GM18526 (cell line): ENCODE results near the gene GPC6.

Source experiments
- POLR2A ChIP-seq: IDR thresholded peaks from 3 replicates; pipeline ENCODE4 v1.6.1; 2011; ENCODE audit not compliant: insufficient read length; ENCODE audit errors: extremely low read depth

GPC6 gene

DNA sequence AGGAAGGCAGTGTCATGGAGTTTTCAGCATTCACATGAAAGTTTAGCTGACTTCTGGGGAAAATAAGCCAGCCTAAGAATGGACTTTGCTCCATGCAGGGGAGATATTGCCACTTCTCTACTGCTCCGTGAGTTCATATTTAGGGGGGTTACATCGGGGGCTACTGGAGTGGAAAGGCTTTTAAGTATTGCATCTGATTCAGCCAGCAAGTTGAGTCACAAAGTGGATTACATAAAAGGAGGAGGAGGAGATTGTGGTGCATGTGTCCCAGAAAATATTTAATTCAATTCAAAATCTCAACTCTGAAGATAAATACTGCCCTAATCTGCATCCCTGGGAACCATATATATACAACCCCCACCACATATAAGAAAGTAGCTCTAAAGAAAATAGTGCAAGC is 635.7 kb downstream of the GPC6 start:
- TF ChIP-seq POLR2A = no peak

DNA sequence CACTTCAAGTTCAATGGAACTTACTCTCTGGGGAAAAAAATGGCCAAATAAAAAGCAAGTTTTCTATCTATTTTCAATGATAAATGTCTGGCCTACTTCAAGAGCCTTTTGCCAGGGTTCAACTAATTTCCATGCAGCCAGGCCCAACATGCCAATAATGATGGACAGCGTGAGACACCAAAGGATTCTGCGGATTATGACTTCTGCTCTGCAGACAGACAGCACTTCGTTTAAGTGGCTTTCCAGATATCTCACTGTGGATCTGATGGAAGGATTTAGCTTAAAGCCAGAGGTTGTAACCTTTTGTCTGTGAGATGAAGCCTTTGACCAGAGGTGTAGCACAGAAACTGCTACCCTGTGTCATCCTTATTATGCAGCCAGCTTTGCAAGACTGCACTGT is 638.6 kb downstream of the GPC6 start:
- TF ChIP-seq POLR2A = no peak

DNA sequence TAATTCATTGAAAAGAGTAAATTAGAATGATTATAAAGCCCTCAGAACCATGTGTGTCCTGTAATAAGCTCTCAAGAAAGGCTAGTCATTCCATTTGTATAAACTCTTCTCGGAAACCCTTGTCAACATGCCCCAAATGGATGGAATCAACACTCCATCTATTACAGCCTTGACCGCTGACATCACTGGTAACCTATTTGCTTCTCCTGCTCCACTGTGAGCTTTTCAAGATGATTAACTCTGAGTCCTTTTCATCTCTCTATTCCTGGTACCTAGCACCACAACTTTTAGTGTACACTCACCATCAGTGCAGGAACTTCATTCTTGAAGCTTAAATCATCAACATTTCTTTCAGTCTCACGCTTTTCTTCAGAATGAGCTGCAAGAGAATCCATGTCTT is 640.9 kb downstream of the GPC6 start:
- no peak for TF ChIP-seq POLR2A

DNA sequence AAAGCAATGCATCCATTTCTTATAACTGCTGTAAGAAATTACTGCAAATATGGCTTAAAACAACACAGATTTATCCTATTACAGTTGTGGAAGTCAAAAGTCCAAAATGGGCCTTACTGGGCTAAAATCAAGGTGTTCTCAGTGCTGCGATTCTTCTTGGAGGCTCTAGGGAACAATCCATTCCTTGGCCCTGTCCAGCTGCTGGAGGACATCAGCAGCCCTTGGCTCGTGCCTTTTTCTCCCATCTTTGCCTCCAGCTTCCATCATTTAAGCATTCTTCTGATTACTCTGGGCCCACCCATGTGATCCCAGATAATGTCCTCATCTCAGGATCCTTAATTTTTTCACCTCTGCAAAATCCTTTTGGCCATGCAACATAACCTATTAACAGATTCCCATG is 645.8 kb downstream of the GPC6 start:
- no peak for TF ChIP-seq POLR2A

DNA sequence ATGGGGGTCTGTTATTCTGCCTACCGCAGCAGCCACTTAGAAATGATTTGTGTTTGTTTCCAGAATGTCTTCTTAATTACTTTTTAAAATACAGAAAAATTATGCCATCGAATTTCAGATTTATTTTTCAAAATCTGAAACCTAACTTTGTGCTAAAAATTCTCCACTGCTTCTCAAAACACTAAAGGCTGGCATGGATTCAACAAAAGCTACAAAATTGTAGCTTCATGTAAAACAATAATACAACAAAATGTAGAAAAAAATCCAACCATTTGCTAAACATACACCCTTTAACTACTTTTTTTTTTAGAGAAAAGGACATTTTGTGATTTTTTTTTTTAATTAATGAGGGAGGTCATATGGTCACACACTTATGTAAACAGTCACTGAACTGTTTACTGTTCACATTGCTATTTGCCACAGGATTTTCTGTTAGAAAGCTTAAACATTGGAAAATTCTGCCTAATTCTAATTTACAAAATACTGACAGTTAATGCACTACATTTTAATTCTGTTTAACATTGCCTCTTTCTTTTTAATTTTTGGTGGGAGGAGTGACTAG is 646.3 kb downstream of the GPC6 start:
- TF ChIP-seq POLR2A = no peak

DNA sequence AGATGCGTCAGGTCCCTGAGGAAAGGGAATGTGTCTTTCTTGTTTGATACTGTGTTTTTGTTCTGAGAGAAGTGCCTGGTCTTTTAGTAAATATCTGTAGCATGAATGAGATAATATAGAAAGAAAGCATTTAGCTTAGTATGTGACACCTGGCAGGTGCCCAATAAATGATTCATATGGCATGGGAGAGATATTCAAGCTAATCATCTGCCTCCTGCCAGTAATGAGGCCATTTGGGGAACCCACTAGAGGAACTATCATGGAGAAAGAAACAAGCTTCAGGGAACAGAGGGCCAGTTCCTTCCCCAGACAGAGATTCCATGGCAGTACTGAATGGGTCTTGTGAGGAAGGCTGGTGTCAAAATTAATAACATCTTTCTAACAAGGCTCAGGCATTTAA is 648.9 kb downstream of the GPC6 start:
- TF ChIP-seq POLR2A = no peak

DNA sequence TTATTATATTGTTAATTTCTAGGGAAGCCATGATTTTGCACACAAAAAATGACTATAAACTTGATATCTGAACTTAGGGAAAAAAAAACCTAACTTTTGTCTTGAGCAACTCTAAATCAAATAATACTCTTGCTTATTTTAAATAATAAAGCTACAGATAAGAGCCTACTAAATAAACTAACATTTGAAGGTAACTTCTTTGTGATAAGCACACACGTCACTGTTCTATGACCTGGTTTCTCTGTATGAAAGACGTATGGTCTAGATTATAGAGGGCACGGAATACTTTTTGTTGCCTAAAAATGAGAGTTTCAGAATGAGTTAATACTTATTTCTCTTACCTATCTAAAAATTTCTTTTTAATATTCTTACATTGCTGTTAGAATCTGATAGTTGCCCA is 649.6 kb downstream of the GPC6 start:
- no peak for TF ChIP-seq POLR2A

DNA sequence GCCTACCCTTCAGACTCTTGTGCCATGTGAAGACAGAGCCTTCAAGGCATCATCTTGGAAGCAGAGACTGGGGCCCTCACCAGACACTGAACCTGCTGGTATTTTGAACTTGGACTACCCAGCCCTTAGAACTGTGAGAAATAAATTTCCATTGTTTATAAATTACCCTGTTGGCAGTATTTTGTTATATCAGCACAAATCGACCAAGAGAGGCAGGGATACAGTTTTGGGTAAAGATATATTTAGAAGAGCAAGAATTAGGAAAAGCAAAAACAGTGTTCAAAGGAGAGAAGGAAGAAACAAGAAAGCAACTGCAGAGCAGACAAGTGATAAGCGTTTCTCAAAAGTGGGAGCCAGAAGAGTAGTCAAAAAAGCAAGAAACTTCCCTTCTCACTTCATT is 652.1 kb downstream of the GPC6 start:
- no peak for TF ChIP-seq POLR2A

DNA sequence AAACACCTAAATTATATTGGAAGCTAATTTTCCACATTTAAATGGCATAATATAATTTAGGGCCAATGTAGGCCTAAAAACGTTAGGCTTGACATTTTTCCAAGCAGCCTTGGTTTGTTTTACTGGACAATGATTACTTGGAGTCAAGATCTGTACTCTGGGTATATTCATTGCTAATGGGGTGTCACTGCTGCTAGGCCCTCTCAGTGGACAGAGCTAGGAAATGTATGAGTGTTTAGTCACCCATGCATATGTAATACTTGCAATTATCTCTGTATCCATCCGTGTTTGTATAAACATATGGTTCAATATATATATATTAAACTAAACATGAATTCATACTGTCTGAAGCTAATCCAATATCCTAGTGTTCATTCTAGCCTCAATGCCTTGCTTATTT is 654.8 kb downstream of the GPC6 start:
- no peak for TF ChIP-seq POLR2A

DNA sequence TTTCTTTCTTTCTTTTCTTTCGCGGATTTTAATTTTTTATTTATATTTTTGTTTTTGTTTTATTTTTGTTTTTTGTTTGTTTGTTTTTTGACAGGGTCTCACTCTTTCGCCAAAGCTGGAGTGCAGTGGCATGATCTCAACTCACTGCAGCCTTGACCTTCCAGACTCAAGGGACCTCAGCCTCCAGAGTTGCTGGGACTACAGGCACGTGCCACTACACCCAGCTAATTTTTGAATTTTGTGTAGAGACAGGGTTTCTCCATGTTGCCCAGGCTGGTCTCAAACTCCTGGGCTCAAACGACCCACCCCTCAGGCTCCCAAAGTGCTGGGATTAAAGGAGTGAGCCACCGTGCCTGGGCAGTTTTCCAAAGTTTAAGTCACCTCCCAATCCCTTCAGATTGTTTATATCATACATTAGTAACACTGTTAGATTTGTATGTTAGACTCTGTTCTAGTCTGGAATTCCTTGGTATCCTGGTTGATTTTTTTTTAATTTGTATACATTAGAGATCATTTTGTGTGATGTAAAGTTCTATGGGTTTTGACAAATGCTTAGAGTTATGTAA is 655.6 kb downstream of the GPC6 start:
- TF ChIP-seq POLR2A = no peak

DNA sequence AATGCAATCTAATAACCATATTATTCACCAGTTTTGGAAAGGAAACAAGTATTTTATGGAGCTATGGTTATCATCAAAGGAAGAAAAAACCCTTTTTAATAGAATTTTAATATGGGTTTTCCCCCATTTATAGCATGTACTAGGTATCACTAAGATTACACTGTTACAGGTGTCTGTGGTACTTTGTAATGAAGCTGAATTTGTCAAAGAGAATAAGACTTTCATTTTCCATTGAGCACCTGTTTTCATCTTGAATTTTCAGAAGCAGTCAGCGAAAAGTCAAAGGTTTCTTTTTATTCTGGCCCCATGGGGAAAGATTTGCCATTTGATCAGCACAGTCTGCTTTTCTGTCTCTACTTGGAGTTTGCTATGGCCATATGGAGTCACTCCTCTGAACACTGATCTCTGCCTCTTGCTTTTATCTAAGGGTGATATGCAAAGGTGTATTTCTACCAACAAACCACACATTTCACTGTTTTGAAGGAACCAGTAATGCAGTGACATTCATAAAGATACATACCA is 662.9 kb downstream of the GPC6 start:
- no peak for TF ChIP-seq POLR2A

DNA sequence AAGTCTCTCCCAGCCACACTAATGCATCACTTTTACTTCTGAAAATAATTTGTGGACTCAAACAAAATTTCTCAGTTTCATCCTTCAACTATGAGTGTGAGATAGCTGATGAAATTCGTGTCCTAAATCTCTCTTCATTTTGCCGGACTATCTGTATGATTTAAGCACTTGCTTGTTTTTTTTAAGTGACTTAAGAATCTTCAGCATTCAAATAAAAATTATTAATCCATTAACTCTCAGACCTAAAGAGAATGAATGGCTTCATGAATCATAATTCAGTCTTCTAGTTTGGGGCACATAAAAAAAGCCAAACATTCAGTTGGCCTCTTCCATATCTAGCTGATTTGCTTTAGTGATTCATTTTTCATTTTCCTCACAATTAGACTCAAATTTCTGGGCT is 673.4 kb downstream of the GPC6 start:
- no peak for TF ChIP-seq POLR2A

DNA sequence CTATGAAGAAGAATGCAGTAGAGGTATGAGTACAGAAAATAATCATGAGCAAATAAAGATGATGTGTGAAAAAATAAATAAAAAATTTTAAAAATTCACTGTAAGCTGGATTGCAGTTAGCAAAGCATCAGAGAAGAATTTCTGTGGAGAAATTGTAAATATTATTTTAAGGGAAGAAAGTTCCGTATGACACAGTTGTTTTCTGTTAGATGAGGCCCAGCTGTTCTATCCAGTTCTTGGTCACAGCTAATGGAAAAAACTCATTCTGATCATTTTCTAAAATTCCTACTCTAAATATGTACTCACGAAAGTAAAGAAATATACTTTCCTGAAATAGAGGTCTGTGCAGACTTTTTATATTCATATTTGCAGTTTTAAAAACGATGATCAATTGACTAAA is 674.1 kb downstream of the GPC6 start:
- no peak for TF ChIP-seq POLR2A

DNA sequence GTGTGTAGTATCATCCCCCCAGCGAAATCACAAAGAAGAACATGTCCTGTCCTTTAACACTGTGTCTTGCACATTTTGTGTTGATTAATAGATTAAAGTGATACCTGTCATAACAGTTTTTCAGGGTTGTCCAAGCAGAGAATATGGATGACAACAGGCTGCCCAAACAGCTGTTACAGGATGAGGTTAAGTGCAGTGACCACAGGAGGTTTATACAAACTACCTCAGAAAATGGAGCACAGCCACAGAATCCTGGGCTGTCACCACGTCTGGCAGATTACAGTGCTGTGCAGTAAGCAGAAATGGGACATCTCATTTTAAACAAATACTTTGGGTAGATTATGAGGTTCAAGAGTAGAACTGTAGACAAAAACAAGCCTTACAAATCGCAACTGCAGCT is 677.3 kb downstream of the GPC6 start:
- no peak for TF ChIP-seq POLR2A

DNA sequence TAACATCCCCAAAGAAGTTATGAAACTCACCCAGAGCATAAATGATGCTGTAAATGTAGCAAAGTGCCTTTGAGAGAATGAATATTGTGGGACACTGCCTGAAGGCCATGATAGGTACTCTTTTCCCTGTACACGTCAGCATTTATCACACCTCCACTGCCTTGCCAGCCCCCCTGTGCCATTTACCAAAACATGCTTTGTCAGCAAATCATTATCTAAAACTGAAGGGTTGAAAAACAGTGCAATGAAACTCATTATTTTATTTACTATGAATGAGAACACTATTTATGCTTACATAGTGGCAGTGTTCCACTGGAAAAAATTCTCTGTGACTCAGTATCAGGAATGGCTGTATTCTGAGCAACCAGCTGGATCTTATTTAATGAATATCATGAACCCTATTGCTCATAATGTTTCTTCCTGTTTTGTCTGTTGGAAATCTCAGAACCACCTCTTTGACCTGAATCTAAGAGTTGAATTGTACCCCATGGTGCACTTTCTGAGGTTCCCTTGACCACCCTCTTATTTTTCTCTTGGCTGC is 688.7 kb downstream of the GPC6 start:
- no peak for TF ChIP-seq POLR2A

DNA sequence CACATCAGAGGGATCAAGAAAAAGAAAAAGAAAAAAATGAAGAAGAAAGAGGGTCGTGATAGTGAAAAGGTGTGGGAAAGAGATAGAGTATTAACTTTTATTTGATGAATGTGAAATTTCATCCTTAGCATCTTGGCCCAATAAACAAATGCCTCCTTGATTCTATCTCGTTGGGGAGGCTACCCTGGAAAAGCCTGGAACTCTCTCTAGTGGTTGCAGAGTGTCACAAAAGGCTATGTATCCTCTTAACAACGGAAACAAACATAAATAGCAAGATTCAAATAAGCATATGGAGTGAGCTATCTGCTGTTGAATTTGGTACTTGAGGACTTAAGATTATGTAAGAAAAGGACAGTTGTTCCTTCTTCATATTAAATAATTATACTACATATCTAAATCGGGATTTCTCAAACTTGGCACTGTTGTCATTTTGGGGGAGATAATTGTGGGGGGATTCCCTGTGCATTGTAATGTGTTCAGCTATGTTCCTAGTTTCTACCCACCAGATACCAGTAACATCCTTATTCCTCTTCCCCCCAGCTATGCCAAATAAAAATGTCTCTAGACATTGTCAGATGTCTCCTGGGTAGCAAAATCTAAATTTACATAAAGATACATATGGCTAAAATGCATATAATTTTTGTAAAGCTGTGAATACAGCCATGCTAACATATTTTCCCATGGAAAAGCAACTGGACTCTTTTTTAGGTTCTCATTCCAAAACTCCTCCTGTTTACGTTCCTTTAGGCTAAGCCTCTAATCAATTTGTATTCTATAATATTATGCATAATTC is 695.7 kb downstream of the GPC6 start:
- TF ChIP-seq POLR2A = no peak
